HG02870 (cell line): ENCODE measurements around the gene GNE.
"Not testable (repeated sequence)": the region's sequence is repeated elsewhere in the genome, so short reads cannot be mapped to it uniquely, and the experiment has no call there.

Source experiments
- ATAC-seq: cut with Tn5 transposase; IDR thresholded peaks from one replicate; pipeline ENCODE4 v1.9.1; 2021; ENCODE audit warnings: mild to moderate bottlenecking, moderate library complexity; ENCODE audit not compliant: unreplicated experiment

GNE gene

GRCh38 chr9:36211510-36211909, 46.7 kb downstream of the GNE start:
- ATAC-seq, result no peak

GRCh38 chr9:36210722-36211121, 47.5 kb downstream of the GNE start:
- no peak for ATAC-seq

- no peak for ATAC-seq
These were observed 49.6 kb downstream of the GNE start for GRCh38 chr9:36208521-36209253.

- ATAC-seq, result no peak
These were observed 50.7 kb downstream of the GNE start for GRCh38 chr9:36207546-36208012.

- ATAC-seq, result no peak
These were observed 51.2 kb downstream of the GNE start for GRCh38 chr9:36207016-36207415.

GRCh38 chr9:36204906-36205547, 53.2 kb downstream of the GNE start:
- ATAC-seq, result no peak

- ATAC-seq, result no peak
These were observed 63.8 kb downstream of the GNE start for GRCh38 chr9:36194326-36195000.

- ATAC-seq, result no peak
These were observed 65.2 kb downstream of the GNE start for GRCh38 chr9:36193023-36193422.

GRCh38 chr9:36192196-36192595, 66.1 kb downstream of the GNE start:
- ATAC-seq, result no peak

- no peak for ATAC-seq
These were observed 66.6 kb downstream of the GNE start for GRCh38 chr9:36191686-36192085.

- peak; percentile 4 for ATAC-seq
These were observed 67.0 kb downstream of the GNE start for GRCh38 chr9:36191290-36191645.

GRCh38 chr9:36190388-36191289, 67.6 kb downstream of the GNE start, which contains the start of gene CLTA:
Gene CLTA (plus strand): TSS chr9:36190921. CDS start chr9:36191057, 136 bp downstream.
- ATAC-seq, result peak; percentile 97

GRCh38 chr9:36189976-36190375, 68.3 kb downstream of the GNE start:
- ATAC-seq, result no peak

GRCh38 chr9:36188212-36188611, 70.0 kb downstream of the GNE start:
- ATAC-seq, result no peak

- ATAC-seq, result no peak
These were observed 70.8 kb downstream of the GNE start for GRCh38 chr9:36187414-36187813.

- not testable (repeated sequence) for ATAC-seq
These were observed 78.0 kb downstream of the GNE start for GRCh38 chr9:36180243-36180642.

GRCh38 chr9:36177571-36177970, 80.7 kb downstream of the GNE start:
- ATAC-seq, result no peak

- not testable (repeated sequence) for ATAC-seq
These were observed 81.8 kb downstream of the GNE start for GRCh38 chr9:36176496-36176895.

GRCh38 chr9:36175209-36175608, 83.0 kb downstream of the GNE start:
- not testable (repeated sequence) for ATAC-seq

GRCh38 chr9:36174731-36175130, 83.5 kb downstream of the GNE start:
- no peak for ATAC-seq

GRCh38 chr9:36174271-36174670, 84.0 kb downstream of the GNE start:
- no peak for ATAC-seq
